GM12878 (cell line): Measurements from ENCODE around the gene C11orf58. TPM values are rescaled to one million over a fixed set of nuclear protein-coding genes. Genes with fewer than 3 reads are reported as not detected.

Experiments
- ATAC-seq: fragments of 200-7000 bp; cut with Tn5 transposase; 3 replicates; pipeline ENCODE4 v1.9.1; 2020; ENCODE audit warnings: mild to moderate bottlenecking, moderate library complexity
- BruUV-seq: library from RNA; stranded (reverse); fragments of 400-500 nt; replicated peaks from 2 replicates; lab custom pipeline; 2021; lab: Mats Ljungman, UMichigan
- CTCF ChIA-PET: fragments of 300-600 bp; sonication (Branson Sonifier 250); formaldehyde crosslinking; extraction: SDS; loops from one replicate; lab custom pipeline; 2021; ENCODE audit warnings: inconsistent platforms; lab: Yijun Ruan, JAX
- POLR2A ChIA-PET: fragments of 350-600 bp; formaldehyde crosslinking; extraction: SDS; loops from one replicate; lab custom pipeline; 2021; ENCODE audit warnings: inconsistent platforms; lab: Charles Lee
- RAD21 ChIA-PET: fragments of 300-600 bp; sonication (Branson Sonifier 250); formaldehyde crosslinking; loops from one replicate; lab custom pipeline; 2023; ENCODE audit warnings: antibody characterized with exemption; ENCODE audit not compliant: unreplicated experiment; lab: Charles Lee
- SMC1A ChIA-PET: fragments of 300-600 bp; sonication (Branson Sonifier 250); formaldehyde crosslinking; loops from one replicate; lab custom pipeline; 2023; ENCODE audit not compliant: unreplicated experiment, uncharacterized antibody; lab: Charles Lee
- DNase-seq: peaks from one replicate; pipeline ENCODE4 v3.0.0-alpha.2; 2011; ENCODE audit warnings: low read depth, low spot score
- FAIRE-seq: peaks from 3 replicates; lab custom pipeline; 2011; peaks lifted over from hg19 to GRCh38; lab: Jason Lieb, UNC
- H2AFZ ChIP-seq: 2 replicates; pipeline ENCODE4 v1.6.0; 2011; ENCODE audit warnings: low read depth, low read length, control low read depth; ENCODE audit not compliant: control insufficient read depth
- H3K27ac ChIP-seq: 2 replicates; pipeline ENCODE4 v1.5.1; 2011; ENCODE audit warnings: control low read depth; ENCODE audit not compliant: control insufficient read depth, insufficient read depth
- H3K27me3 ChIP-seq, 2 experiments: replicated peaks in 1 of 2; 2 replicates each; pipeline versions ENCODE4 v1.6.0 to v1.6.1; 2011; ENCODE audit warnings: low read length in 1 of 2; ENCODE audit not compliant: control insufficient read depth in 2 of 2, insufficient read depth in 2 of 2
- H3K36me3 ChIP-seq, 2 experiments: 2 replicates each; pipeline ENCODE4 v1.5.1; 2011; ENCODE audit warnings: low read length in 1 of 2; ENCODE audit not compliant: control insufficient read depth in 2 of 2, insufficient read depth in 2 of 2
- H3K4me1 ChIP-seq: 2 replicates; pipeline ENCODE4 v1.6.1; 2011; ENCODE audit warnings: mild to moderate bottlenecking, low read length, moderate library complexity, mixed read lengths; ENCODE audit not compliant: control insufficient read depth, insufficient read depth
- H3K4me2 ChIP-seq: 2 replicates; pipeline ENCODE4 v1.6.0; 2011; ENCODE audit warnings: control low read depth; ENCODE audit not compliant: control insufficient read depth, insufficient read depth
- H3K4me3 ChIP-seq: fragments of 200-600 bp; sonication (generic); 2 replicates; pipeline ENCODE4 v1.5.1; 2016
- H3K79me2 ChIP-seq: 2 replicates; pipeline ENCODE4 v1.6.0; 2011; ENCODE audit warnings: low read length; ENCODE audit not compliant: control insufficient read depth, insufficient read depth
- H3K9ac ChIP-seq: 2 replicates; pipeline ENCODE4 v1.8.0; 2011; ENCODE audit warnings: low read length, control low read depth, mixed read lengths; ENCODE audit not compliant: control insufficient read depth, insufficient read depth
- H3K9me3 ChIP-seq: replicated peaks from 3 replicates; pipeline ENCODE4 v1.5.1; 2011; ENCODE audit warnings: mild to moderate bottlenecking, low read length; ENCODE audit not compliant: control insufficient read depth, insufficient read depth
- H4K20me1 ChIP-seq: 2 replicates; pipeline ENCODE4 v1.6.0; 2011; ENCODE audit not compliant: control insufficient read depth, insufficient read depth
- ASH2L ChIP-seq: fragments of 300-600, 200-600 bp; sonication (generic); IDR thresholded peaks from 2 replicates; pipeline ENCODE4 v1.6.1; 2017; ENCODE audit warnings: low read depth, mild to moderate bottlenecking, borderline replicate concordance
- ATF2 ChIP-seq: IDR thresholded peaks from 2 replicates; pipeline ENCODE4 v1.6.1; 2012; ENCODE audit warnings: low read length, inconsistent platforms
- BCLAF1 ChIP-seq: fragments of 450-650 bp; IDR thresholded peaks from 2 replicates; pipeline ENCODE4 v1.6.1; 2017; ENCODE audit warnings: antibody characterized with exemption, mild to moderate bottlenecking, moderate library complexity
- CHD1 ChIP-seq: IDR thresholded peaks from 2 replicates; pipeline ENCODE4 v1.6.1; 2012; ENCODE audit warnings: low read depth, low read length, improper control_type of control experiment
- DPF2 ChIP-seq: fragments of 450-650 bp; IDR thresholded peaks from 2 replicates; pipeline ENCODE4 v1.6.1; 2017; ENCODE audit warnings: mild to moderate bottlenecking
- NFYB ChIP-seq: IDR thresholded peaks from 2 replicates; pipeline ENCODE4 v1.6.1; 2011; ENCODE audit warnings: low read depth, mild to moderate bottlenecking, low read length, improper control_type of control experiment, moderate library complexity; ENCODE audit not compliant: insufficient read depth
- NRF1 ChIP-seq: conservative IDR thresholded peaks from 2 replicates; pipeline ENCODE4 v1.6.1; 2011; ENCODE audit warnings: mild to moderate bottlenecking, low read depth, low read length, improper control_type of control experiment
- POLR2AphosphoS5 ChIP-seq: IDR thresholded peaks from 2 replicates; pipeline ENCODE4 v1.6.1; 2011; ENCODE audit warnings: mild to moderate bottlenecking, low read length, inconsistent platforms
- RBBP5 ChIP-seq: fragments of 200-600 bp; sonication (generic); conservative IDR thresholded peaks from 2 replicates; pipeline ENCODE4 v1.6.1; 2016
- SMAD5 ChIP-seq: IDR thresholded peaks from 2 replicates; pipeline ENCODE4 v1.6.1; 2016; ENCODE audit warnings: antibody characterized with exemption, low read depth
- SMC3 ChIP-seq: IDR thresholded peaks from 2 replicates; pipeline ENCODE4 v1.6.1; 2011; ENCODE audit warnings: low read length, improper control_type of control experiment, borderline replicate concordance
- TCF12 ChIP-seq: IDR thresholded peaks from 2 replicates; pipeline ENCODE4 v1.6.1; 2011; ENCODE audit warnings: low read depth, mild to moderate bottlenecking, low read length
- WRNIP1 ChIP-seq: IDR thresholded peaks from 2 replicates; pipeline ENCODE4 v1.6.1; 2011; ENCODE audit warnings: low read depth, low read length, improper control_type of control experiment, borderline replicate concordance
- WGBS: methylation state at CpG from one replicate; pipeline ENCODE4 v1.1.6; 2016; ENCODE audit warnings: low lambda C conversion rate; ENCODE audit not compliant: insufficient replicate concordance, insufficient coverage; ENCODE audit errors: missing lambda C conversion rate; 5-methylcytosine and 5-hydroxymethylcytosine counted together
- in situ Hi-C: fragments of 300-500 bp; cut with MboI; formaldehyde crosslinking; loops from 9 replicates; pipeline ENCODE4 v1.14.3; 2018; ENCODE audit warnings: mixed read lengths
- intact Hi-C: fragments of 100-400 bp; cut with micrococcal nuclease; formaldehyde crosslinking; loops from one replicate; pipeline ENCODE4 v1.14.2; 2022; ENCODE audit not compliant: unreplicated experiment
- polyA plus RNA-seq, 11 experiments: library from polyadenylated mRNA; depleted of rRNA in 4 of 11; unstranded in 6 of 11; stranded (reverse) in 5 of 11; fragments of >200 nt; fragmentation: Nextera tagmentation in 4 of 11; fragmentation: Illumina TruSeq in 1 of 11; extraction: Ambion mirVana in 4 of 11; extraction: Trizol in 1 of 11; gene quantifications; 1 replicate in 1 of 11; 2 replicates in 10 of 11; pipeline versions ENCODE4 v1.2.1 to v1.2.3, GENCODE V29; 2011 to 2016; ENCODE audit warnings: inconsistent platforms in 2 of 11, missing spikeins in 2 of 11, low read depth in 1 of 11
- total RNA-seq, 4 experiments: library from RNA; depleted of rRNA in 3 of 4; stranded (reverse); fragments of >200 nt in 3 of 4; fragmentation: Illumina TruSeq in 1 of 4; extraction: Trizol in 1 of 4; gene quantifications; 2 replicates each; pipeline versions ENCODE4 v1.2.1 to v1.2.3, GENCODE V29; 2013 to 2021

C11orf58 gene
- total and polyA plus RNA-seq, 10 of the 15 experiments (the other 5 are each of a cell fraction or from before 2014, with no cell fraction given) = 98.2 to 379 (median 211) TPM

- H3K36me3 ChIP-seq = no peaks in the 10 kb centered on the region
- H3K4me1 ChIP-seq = 0 out of 2 replicates have a peak, but pooled peaks cover 4% of the 10 kb centered on the region
- BruUV-seq = no TSS peak
- intact Hi-C loops = no loop called here
- no peak overlapping the region for H2AFZ ChIP-seq
- no peak overlapping the region for H3K27ac ChIP-seq
- 0 out of 4 replicates have a peak, but pooled peaks cover 0 to 2% of the 10 kb centered on the region in 2 experiments for H3K27me3 ChIP-seq
- H3K9me3 ChIP-seq = no peaks in the 10 kb centered on the region
- FAIRE-seq = no peak
- no peak for ATAC-seq
- DNase-seq = no peak
- in situ Hi-C loops = no loop called here
- CTCF ChIA-PET = interaction anchor here (0.8 to 2.3 kb wide), 4 partner anchors 12 to 20 kb away, joined by 3 to 11 read pairs (median 6); no protein-coding TSS in a partner anchor
- POLR2A ChIA-PET = no interaction called here
- H3K9ac ChIP-seq = no peak overlapping the region
- H3K79me2 ChIP-seq = no peaks in the 10 kb centered on the region
- TF ChIP-seq BCLAF1 = no peak
- TF ChIP-seq, all 136 proteins: peak for 0
- ChIA-PET SMC1A (no interaction called here), RAD21 (no interaction called here)
- H4K20me1 ChIP-seq = no peaks in the 10 kb centered on the region
- no peak overlapping the region for H3K4me2 ChIP-seq
- H3K4me3 ChIP-seq = no peak overlapping the region
Measured at GRCh38 chr11:16800382-16800781, 61.9 kb downstream of the C11orf58 start.

GRCh38 chr11:16801288-16801980 is 63.0 kb downstream of the C11orf58 start:
- H3K4me3 ChIP-seq = no peak overlapping the region
- ChIA-PET CTCF (interaction anchor here (0.6 to 2.3 kb wide), 7 partner anchors 10 to 154 kb away, joined by 3 to 15 read pairs (median 5); no protein-coding TSS in a partner anchor), POLR2A (no interaction called here), SMC1A (interaction anchor here (1.0 to 1.3 kb wide), 3 partner anchors 14 to 19 kb away, joined by 3 to 4 read pairs (median 3); no protein-coding TSS in a partner anchor), RAD21 (interaction anchor here (1.1 kb wide), 1 partner anchor 18 kb away, joined by 3 read pairs; no protein-coding TSS in a partner anchor)
- ATAC-seq (no peak), DNase-seq (no peak), FAIRE-seq (no peak)
- H3K27me3 ChIP-seq = peaks cover 2% of the 10 kb centered on the region in 2 experiments; a peak in 1 of 4 replicates
- WGBS = 46% methylated on average over 10 of the region's 10 CpGs
- no peak overlapping the region for H3K27ac ChIP-seq
- H4K20me1 ChIP-seq = no peaks in the 10 kb centered on the region
- intact Hi-C loops (no loop called here), in situ Hi-C loops (no loop called here)
- H2AFZ ChIP-seq = no peak overlapping the region
- no peak overlapping the region for H3K9ac ChIP-seq
- 0 out of 2 replicates have a peak, but pooled peaks cover 4% of the 10 kb centered on the region for H3K4me1 ChIP-seq
- BruUV-seq = no TSS peak
- H3K4me2 ChIP-seq = no peak overlapping the region
- no peaks in the 10 kb centered on the region for H3K79me2 ChIP-seq
- no peaks in the 10 kb centered on the region for H3K36me3 ChIP-seq
- no peaks in the 10 kb centered on the region for H3K9me3 ChIP-seq
- TF ChIP-seq ASH2L = no peak
- no peak for TF ChIP-seq CHD1
- TF ChIP-seq POLR2AphosphoS5 = no peak
- TF ChIP-seq TCF12 = no peak
- TF ChIP-seq DPF2 = no peak
- TF ChIP-seq NRF1 = no peak
- TF ChIP-seq RBBP5 = no peak
- TF ChIP-seq SMAD5 = no peak
- TF ChIP-seq SMC3 = no peak
- TF ChIP-seq WRNIP1 = no peak
- no peak for TF ChIP-seq NFYB
- no peak for TF ChIP-seq ATF2
